ENCODE measurements around the gene CCDC159. TPM values are rescaled to one million over a fixed set of nuclear protein-coding genes. Genes with fewer than 3 reads are reported as not detected.
"Not testable (repeated sequence)": the region's sequence is repeated elsewhere in the genome, so short reads cannot be mapped to it uniquely, and the experiment has no call there.

The CCDC159 gene
- total RNA-seq, 1 donor from 2014 or later, result 7.8 TPM

DNA sequence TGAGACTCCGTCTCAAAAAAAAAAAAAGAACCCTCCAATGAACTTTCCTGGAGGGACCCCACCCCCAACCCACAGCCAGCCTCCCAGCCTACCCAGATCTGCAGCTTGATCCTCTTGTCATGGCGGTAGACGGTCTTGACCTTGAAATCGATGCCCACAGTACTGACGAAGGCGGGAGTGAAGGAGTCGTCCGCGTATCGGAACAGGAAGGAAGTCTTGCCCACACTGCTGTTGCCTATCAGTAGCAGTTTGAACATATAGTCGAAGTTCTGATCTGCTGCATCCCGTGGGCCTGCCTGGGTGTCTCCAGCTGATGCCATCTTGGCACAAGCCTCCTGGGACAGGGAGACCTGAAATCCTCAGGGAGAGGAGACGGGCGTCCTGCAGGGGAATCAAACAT lies 9.2 kb upstream of the CCDC159 start:
- no peak overlapping the region for H3K9ac ChIP-seq (ENCODE audit: low read depth in 1 of 3, low read length in 3 of 3)
- H3K4me3 ChIP-seq (ENCODE audit: low read length in 3 of 3), result no peak overlapping the region
- peaks cover 5 to 8% (median 5%) of the 10 kb centered on the region in 3 donors for H3K4me1 ChIP-seq (ENCODE audit: control insufficient read depth in 3 of 3, insufficient read depth in 3 of 3, low read length in 3 of 3)
- H3K27me3 ChIP-seq (ENCODE audit: control insufficient read depth in 3 of 3, insufficient read depth in 3 of 3, low read length in 3 of 3), result no peaks in the 10 kb centered on the region
- no peaks in the 10 kb centered on the region for H3K9me3 ChIP-seq (ENCODE audit: control insufficient read depth in 3 of 3, low read length in 3 of 3)
- H3K36me3 ChIP-seq (ENCODE audit: control insufficient read depth in 3 of 3, insufficient read depth in 3 of 3, low read length in 3 of 3), result peaks cover 24 to 34% (median 30%) of the 10 kb centered on the region in 3 donors
- H3K27ac ChIP-seq (ENCODE audit: low read depth, low read length), result no peak overlapping the region

DNA sequence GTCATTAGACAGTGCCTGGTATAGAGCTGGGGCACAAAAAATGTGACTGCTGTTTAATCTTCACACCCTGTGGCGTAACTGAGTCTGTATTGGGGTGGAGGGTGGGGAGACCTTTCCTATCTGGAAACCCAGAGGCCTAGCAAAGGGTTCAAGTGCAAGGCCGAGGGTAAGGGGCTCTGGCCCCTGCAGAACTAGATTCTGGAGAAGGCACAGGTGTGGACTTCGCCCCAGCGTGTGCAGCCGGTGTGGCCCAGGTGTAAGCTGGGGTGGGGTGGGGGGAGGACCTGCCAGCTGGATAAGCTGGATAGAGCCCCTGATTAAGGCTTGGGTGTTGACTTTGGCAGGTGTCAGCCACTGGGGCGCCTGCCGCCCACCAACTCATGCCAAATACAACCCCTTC lies 8.2 kb upstream of the CCDC159 start:
- no peak overlapping the region for H3K27ac ChIP-seq (ENCODE audit: low read depth, low read length)
- H3K9me3 ChIP-seq (ENCODE audit: control insufficient read depth in 3 of 3, low read length in 3 of 3), result no peaks in the 10 kb centered on the region
- H3K36me3 ChIP-seq (ENCODE audit: control insufficient read depth in 3 of 3, insufficient read depth in 3 of 3, low read length in 3 of 3), result peaks cover 27 to 37% (median 30%) of the 10 kb centered on the region in 3 donors
- no peak overlapping the region for H3K4me3 ChIP-seq (ENCODE audit: low read length in 3 of 3)
- no peaks in the 10 kb centered on the region for H3K27me3 ChIP-seq (ENCODE audit: control insufficient read depth in 3 of 3, insufficient read depth in 3 of 3, low read length in 3 of 3)
- H3K9ac ChIP-seq (ENCODE audit: low read depth in 1 of 3, low read length in 3 of 3), result no peak overlapping the region
- H3K4me1 ChIP-seq (ENCODE audit: control insufficient read depth in 3 of 3, insufficient read depth in 3 of 3, low read length in 3 of 3), result peaks cover 5 to 8% (median 5%) of the 10 kb centered on the region in 3 donors

DNA sequence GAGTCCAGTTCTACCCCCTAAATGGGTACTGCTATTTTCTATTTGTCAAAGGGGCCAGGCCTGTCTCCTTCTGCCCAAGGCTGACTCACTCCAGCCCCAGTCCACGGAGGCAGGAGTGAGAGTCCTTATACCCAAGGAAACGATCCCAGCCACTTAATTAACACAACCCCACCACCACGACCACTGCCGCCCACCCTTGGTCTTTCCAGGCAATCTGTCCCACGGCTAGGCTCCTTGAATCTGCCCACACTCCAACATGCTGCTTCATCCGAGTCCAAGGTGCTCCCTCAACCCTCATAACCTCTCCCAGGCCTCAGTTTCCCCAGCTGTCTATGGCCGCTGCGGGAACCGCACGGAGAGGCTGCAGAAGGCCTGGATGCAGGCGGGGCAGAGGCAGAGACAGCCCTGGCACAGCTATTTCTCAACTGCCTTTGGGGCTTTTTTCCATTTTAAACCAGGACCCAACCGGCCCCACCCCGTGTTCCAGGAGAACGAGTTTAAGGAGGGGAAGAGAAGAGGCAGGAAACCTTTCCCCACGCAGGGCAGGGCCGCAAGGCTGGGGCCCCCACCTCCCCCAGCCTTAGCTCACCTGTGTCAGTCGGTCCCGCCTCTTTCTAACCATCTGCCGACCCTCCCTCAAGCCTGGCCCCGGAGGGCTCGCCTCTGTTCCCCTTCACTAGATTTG lies 7.6 kb upstream of the CCDC159 start:
- Histone ChIP-seq H3K4me3 (ENCODE audit: low read length in 3 of 3) (peak overlapping the region; percentile 46 to 63 (median 61)), H3K27ac (ENCODE audit: low read depth, low read length) (peak overlapping the region; percentile 30), H3K27me3 (ENCODE audit: control insufficient read depth in 3 of 3, insufficient read depth in 3 of 3, low read length in 3 of 3) (no peaks in the 10 kb centered on the region), H3K9me3 (ENCODE audit: control insufficient read depth in 3 of 3, low read length in 3 of 3) (no peaks in the 10 kb centered on the region), H3K4me1 (ENCODE audit: control insufficient read depth in 3 of 3, insufficient read depth in 3 of 3, low read length in 3 of 3) (peaks cover 5 to 8% (median 5%) of the 10 kb centered on the region in 3 donors), H3K9ac (ENCODE audit: low read depth in 1 of 3, low read length in 3 of 3) (peak overlapping the region in 2 of 3 donors; percentile 59 to 69), H3K36me3 (ENCODE audit: control insufficient read depth in 3 of 3, insufficient read depth in 3 of 3, low read length in 3 of 3) (peaks cover 24 to 37% (median 28%) of the 10 kb centered on the region in 3 donors)

DNA sequence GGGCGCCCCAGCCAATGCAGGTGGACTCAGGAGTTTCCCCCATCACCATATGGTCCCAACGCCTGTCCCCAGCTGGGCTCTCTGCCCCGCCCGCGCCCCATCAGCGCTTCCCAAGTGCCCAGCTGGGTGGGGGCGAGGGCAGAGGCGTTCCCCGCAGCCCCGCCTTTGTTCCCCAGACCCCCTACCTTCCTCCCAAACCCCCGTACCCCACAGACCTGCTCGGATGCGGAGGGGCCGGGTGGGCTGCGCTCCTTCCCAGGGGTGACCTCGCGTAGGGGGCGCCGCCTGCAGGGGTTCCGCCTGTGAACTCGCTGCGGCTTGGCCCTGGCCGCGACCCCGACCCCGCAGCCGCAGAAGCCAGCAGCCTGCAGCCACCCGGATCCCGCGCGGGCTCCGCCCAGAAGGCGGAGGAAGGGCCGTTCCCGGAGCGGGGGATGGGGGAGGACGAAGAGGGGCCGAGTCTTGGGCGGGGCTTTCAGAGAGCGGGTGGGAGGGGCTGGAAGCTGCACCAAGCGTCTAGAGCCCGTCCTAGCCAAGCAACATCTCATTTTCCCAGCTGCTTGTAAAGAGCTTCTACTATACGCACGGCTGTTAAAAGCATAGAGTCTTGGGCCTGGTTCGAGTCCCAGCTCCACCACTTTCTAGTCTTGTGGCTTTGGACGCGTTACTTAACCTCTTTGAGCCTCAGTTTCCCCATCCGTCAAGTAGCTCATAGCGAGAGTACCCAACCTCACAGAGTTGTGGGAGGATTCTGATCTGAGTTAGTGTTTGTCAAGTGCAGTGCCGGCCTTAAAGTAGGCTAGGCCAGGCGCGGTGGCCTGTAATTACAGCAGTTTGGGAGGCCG lies 6.8 kb upstream of the CCDC159 start, which contains the start of gene RAB3D:
TSS of gene RAB3D (minus strand) at position 404 of the 845 bp plus-strand sequence. CDS start 2,258 bp downstream, outside the sequence.
- peaks cover 8 to 13% (median 8%) of the 10 kb centered on the region in 3 donors for H3K4me1 ChIP-seq (ENCODE audit: control insufficient read depth in 3 of 3, insufficient read depth in 3 of 3, low read length in 3 of 3)
- no peaks in the 10 kb centered on the region for H3K27me3 ChIP-seq (ENCODE audit: control insufficient read depth in 3 of 3, insufficient read depth in 3 of 3, low read length in 3 of 3)
- peak within 1 kb of the TSS; percentile 30 for H3K27ac ChIP-seq (ENCODE audit: low read depth, low read length)
- H3K9me3 ChIP-seq (ENCODE audit: control insufficient read depth in 3 of 3, low read length in 3 of 3), result no peaks in the 10 kb centered on the region
- H3K36me3 ChIP-seq (ENCODE audit: control insufficient read depth in 3 of 3, insufficient read depth in 3 of 3, low read length in 3 of 3), result peaks cover 21 to 35% (median 24%) of the 10 kb centered on the region in 3 donors
- peak within 1 kb of the TSS; percentile 61 to 68 (median 63) for H3K4me3 ChIP-seq (ENCODE audit: low read length in 3 of 3)
- peak within 1 kb of the TSS; percentile 59 to 69 (median 65) for H3K9ac ChIP-seq (ENCODE audit: low read depth in 1 of 3, low read length in 3 of 3)

DNA sequence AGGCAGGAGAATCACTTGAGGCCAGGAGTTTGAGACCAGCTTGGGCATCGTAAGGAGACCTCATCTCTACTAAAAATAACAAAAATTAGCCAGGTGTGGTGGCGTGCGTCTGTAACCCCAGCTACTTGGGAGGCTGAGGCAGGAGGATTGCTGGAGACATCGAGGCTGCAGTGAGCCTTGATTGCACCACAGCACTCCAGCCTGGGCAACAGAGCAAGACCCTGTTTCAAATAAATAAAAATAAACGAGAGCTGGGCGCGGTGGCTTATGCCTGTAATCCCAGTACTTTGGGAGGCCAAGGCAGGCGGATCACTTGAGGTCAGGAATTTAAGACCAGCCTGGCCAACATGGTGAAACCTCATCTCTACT lies 6.2 kb upstream of the CCDC159 start:
- H3K9ac ChIP-seq (ENCODE audit: low read depth in 1 of 3, low read length in 3 of 3), result peak overlapping the region in 1 of 3 donors; percentile 69
- peaks cover 13 to 16% (median 13%) of the 10 kb centered on the region in 3 donors for H3K4me1 ChIP-seq (ENCODE audit: control insufficient read depth in 3 of 3, insufficient read depth in 3 of 3, low read length in 3 of 3)
- H3K4me3 ChIP-seq (ENCODE audit: low read length in 3 of 3), result peak overlapping the region in 2 of 3 donors; percentile 51 to 68
- H3K27me3 ChIP-seq (ENCODE audit: control insufficient read depth in 3 of 3, insufficient read depth in 3 of 3, low read length in 3 of 3); H3K27ac ChIP-seq (ENCODE audit: low read depth, low read length); H3K9me3 ChIP-seq (ENCODE audit: control insufficient read depth in 3 of 3, low read length in 3 of 3): not testable (repeated sequence)
- H3K36me3 ChIP-seq (ENCODE audit: control insufficient read depth in 3 of 3, insufficient read depth in 3 of 3, low read length in 3 of 3), result peaks cover 19 to 31% (median 23%) of the 10 kb centered on the region in 3 donors

DNA sequence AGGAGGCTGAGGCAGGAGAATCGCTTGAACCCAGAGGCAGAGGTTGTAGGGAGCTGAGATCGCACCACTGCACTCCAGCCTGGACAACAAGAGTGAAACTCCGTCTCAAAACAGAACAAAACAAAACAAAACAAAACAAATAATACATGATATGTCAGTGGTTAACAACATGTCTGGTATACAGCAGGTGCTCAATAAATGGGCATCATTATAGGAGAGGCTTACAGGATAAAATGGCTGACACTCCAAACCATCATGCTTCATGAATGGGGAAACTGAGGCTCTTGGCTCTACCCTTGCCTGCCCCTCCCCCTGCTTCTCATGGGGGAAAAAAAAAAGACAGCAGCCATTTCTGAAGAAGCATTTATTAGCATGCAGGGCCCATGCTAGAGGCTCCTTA lies 3.9 kb upstream of the CCDC159 start:
- H3K4me1 ChIP-seq (ENCODE audit: control insufficient read depth in 3 of 3, insufficient read depth in 3 of 3, low read length in 3 of 3), result peaks cover 25 to 29% (median 28%) of the 10 kb centered on the region in 3 donors
- peaks cover 8 to 15% (median 11%) of the 10 kb centered on the region in 3 donors for H3K36me3 ChIP-seq (ENCODE audit: control insufficient read depth in 3 of 3, insufficient read depth in 3 of 3, low read length in 3 of 3)
- no peaks in the 10 kb centered on the region for H3K27me3 ChIP-seq (ENCODE audit: control insufficient read depth in 3 of 3, insufficient read depth in 3 of 3, low read length in 3 of 3)
- H3K9me3 ChIP-seq (ENCODE audit: control insufficient read depth in 3 of 3, low read length in 3 of 3), result no peaks in the 10 kb centered on the region
- H3K9ac ChIP-seq (ENCODE audit: low read depth in 1 of 3, low read length in 3 of 3), result no peak overlapping the region
- H3K27ac ChIP-seq (ENCODE audit: low read depth, low read length), result no peak overlapping the region
- no peak overlapping the region for H3K4me3 ChIP-seq (ENCODE audit: low read length in 3 of 3)

DNA sequence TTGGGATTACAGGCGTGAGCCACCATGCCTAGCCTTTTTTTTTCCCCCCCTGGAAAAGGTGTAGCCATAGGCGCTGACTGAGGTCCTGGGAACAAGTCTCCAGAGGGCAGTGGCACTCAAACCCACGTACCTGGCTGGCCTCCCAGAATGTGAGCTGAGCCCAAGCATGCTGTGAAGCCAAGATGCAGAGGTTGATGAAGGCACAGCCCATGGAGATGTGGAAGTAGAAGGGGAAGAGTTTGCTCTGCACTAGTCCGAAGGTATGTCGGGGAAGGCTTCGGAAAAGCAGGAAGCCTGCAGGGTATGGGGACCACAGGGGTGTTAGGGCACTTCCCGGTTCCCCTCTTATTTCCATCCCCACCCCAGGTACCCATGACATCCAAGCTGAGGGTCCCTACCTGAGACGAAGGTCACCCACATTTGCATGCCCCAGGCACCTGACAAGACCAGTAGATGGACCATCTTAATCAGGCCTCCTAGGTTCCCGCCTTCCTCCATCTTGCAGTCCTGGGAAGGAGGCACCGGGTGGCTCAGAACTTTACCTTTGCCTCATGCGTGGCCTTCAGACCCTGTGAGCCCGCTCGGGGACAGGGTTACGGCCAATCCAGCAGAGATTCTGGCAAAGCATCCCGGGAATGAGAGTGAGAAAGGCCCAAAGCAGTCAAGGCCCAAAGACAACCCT lies 1.1 kb upstream of the CCDC159 start:
- Histone ChIP-seq H3K9ac (ENCODE audit: low read depth in 1 of 3, low read length in 3 of 3) (peak overlapping the region; percentile 80 to 94 (median 94)), H3K9me3 (ENCODE audit: control insufficient read depth in 3 of 3, low read length in 3 of 3) (peaks cover 0 to 2% (median 1%) of the 10 kb centered on the region in 3 donors), H3K27me3 (ENCODE audit: control insufficient read depth in 3 of 3, insufficient read depth in 3 of 3, low read length in 3 of 3) (no peaks in the 10 kb centered on the region), H3K27ac (ENCODE audit: low read depth, low read length) (peak overlapping the region; percentile 85), H3K4me3 (ENCODE audit: low read length in 3 of 3) (peak overlapping the region; percentile 93 to 96 (median 95)), H3K36me3 (ENCODE audit: control insufficient read depth in 3 of 3, insufficient read depth in 3 of 3, low read length in 3 of 3) (peaks cover 8 to 15% (median 11%) of the 10 kb centered on the region in 3 donors), H3K4me1 (ENCODE audit: control insufficient read depth in 3 of 3, insufficient read depth in 3 of 3, low read length in 3 of 3) (peaks cover 19 to 23% (median 21%) of the 10 kb centered on the region in 3 donors)

DNA sequence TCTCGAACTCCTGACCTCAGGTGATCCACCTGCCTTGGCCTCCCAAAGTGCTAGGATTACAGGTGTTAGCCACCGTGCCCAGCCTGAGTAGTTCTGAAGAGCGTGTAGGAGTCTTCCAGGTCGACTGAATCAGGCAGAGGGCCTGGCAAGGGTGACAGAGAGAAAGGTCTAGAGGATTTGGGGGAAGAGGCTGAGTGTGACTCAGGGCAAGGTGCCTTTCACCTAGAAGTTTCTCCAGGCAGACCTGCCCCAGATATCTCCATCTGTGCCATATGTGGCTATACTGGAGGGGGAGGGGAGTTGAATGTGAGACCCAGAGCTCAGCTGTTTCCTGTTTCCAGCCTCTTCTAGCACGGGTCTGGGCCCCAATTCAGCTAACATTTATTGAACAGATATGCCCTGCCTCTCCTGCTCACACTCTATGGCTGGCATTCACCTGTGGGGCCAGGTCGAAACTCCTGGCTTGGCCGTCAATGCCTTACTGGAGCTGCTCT lies 1.3 kb downstream of the CCDC159 start:
- Histone ChIP-seq H3K9me3 (ENCODE audit: control insufficient read depth in 3 of 3, low read length in 3 of 3) (peaks cover 0 to 2% (median 1%) of the 10 kb centered on the region in 3 donors), H3K36me3 (ENCODE audit: control insufficient read depth in 3 of 3, insufficient read depth in 3 of 3, low read length in 3 of 3) (peaks cover 0 to 5% (median 3%) of the 10 kb centered on the region in 3 donors), H3K4me1 (ENCODE audit: control insufficient read depth in 3 of 3, insufficient read depth in 3 of 3, low read length in 3 of 3) (peaks cover 19 to 23% (median 21%) of the 10 kb centered on the region in 3 donors), H3K27me3 (ENCODE audit: control insufficient read depth in 3 of 3, insufficient read depth in 3 of 3, low read length in 3 of 3) (no peaks in the 10 kb centered on the region), H3K4me3 (ENCODE audit: low read length in 3 of 3) (no peak overlapping the region), H3K27ac (ENCODE audit: low read depth, low read length) (no peak overlapping the region), H3K9ac (ENCODE audit: low read depth in 1 of 3, low read length in 3 of 3) (no peak overlapping the region)

DNA sequence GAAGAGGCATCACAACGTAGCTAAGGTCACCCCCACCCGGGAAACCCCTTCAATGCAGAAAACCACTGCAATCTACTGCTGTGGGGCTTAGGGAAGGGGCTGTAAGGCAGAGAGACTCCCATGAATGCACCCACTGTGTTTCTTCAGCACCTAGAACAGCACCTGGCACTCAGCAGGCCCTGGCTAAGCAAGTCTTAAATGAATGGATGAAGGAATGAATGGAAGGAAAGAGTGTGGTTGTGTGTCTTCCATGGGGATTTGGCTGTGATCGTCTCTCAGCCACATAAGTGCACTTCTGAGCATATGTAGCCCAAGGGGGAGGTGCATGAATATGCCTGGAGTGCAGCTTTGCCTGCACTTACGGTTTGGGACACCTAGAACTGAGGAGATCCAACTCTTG lies 2.9 kb downstream of the CCDC159 start:
- peaks cover 19 to 23% (median 19%) of the 10 kb centered on the region in 3 donors for H3K4me1 ChIP-seq (ENCODE audit: control insufficient read depth in 3 of 3, insufficient read depth in 3 of 3, low read length in 3 of 3)
- H3K27me3 ChIP-seq (ENCODE audit: control insufficient read depth in 3 of 3, insufficient read depth in 3 of 3, low read length in 3 of 3), result no peaks in the 10 kb centered on the region
- no peak overlapping the region for H3K4me3 ChIP-seq (ENCODE audit: low read length in 3 of 3)
- peaks cover 0 to 2% (median 1%) of the 10 kb centered on the region in 3 donors for H3K9me3 ChIP-seq (ENCODE audit: control insufficient read depth in 3 of 3, low read length in 3 of 3)
- no peaks in the 10 kb centered on the region for H3K36me3 ChIP-seq (ENCODE audit: control insufficient read depth in 3 of 3, insufficient read depth in 3 of 3, low read length in 3 of 3)
- no peak overlapping the region for H3K27ac ChIP-seq (ENCODE audit: low read depth, low read length)
- no peak overlapping the region for H3K9ac ChIP-seq (ENCODE audit: low read depth in 1 of 3, low read length in 3 of 3)
